HG02938 (cell line): Measurements from ENCODE around the gene GRK5.

ENCODE experiments used
- ATAC-seq: cut with Tn5 transposase; IDR thresholded peaks from one replicate; pipeline ENCODE4 v1.9.1; 2021; ENCODE audit warnings: mild to moderate bottlenecking, moderate library complexity; ENCODE audit not compliant: unreplicated experiment

GRK5 gene

GRCh38 chr10:119197921-119198320 lies 9.4 kb upstream of the GRK5 start:
- ATAC-seq, result no peak

DNA sequence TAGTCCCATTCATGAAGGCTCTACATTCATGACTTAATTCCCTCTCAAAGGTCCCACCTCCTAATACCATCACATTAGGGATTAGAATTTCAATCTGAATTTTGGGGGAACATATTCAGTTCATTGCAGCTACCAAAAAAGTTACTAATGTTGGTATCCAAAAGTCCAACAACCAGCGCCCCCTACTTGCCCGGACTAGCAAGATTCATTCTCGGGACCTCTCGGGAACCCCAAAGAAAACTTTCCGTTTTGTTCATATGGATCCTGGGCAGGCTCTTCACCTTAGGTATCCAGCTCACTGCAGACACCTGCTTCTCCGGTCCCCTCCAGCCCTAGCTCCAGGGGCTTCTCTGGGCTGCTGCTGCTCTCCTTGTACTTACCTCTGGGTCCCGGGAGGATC lies 8.9 kb upstream of the GRK5 start:
- ATAC-seq, result no peak

DNA sequence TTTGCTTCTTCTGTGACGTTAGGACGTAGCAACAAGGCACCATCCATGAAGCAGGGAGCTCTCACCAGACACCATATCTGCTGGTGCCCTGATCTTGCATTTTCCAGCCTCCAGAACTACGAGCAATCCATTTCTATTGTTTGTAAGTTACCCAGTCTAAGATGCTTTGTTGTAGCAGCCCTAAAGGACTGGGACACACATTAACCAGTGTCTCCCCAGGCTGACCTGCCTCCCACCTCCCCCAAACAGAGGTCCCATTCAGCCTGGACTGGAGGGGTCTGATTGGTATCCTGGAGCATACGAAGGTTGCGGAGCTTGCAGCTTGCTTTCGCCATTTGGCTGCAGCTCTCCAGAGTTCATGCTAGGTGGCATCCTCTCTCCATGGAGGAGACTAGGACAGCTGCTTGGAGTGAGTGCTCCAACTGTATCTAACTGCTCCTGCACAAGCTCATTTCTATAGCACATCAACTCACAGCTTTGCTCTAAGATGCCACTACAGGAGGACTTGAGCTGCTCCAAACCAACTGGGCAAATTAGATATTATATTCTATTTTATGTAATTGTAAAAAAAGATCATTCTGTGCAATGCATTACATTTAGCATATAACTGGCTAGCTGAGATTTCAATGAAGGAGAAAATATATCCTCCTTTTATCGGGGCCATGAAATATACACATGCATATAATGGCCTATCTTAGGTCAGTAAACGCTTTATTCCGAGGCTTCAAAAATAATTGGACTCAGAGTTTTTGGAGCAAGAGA lies 8.0 kb upstream of the GRK5 start:
- ATAC-seq, result peak; percentile 68

- ATAC-seq, result no peak
These were observed 6.1 kb upstream of the GRK5 start for GRCh38 chr10:119201233-119201632.

DNA sequence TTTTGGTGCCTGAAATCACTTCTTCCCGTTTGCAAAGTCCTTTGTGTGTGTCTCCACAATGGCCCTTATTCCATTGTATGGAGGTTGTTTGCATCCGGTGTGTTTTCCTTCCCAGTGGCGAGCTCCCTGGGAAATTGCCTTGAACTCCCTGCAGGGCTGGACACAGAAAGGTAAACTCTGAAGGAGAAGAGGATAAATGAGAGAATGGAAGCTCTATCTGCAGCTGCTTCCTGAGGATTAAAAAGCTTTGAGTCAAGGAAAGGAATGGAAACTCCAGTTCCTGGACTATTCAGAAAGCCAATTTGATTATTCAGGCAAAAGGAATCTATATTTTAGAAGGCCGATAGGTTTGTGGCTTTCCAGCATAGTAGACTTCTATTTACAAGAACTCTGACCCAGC lies 4.4 kb upstream of the GRK5 start:
- no peak for ATAC-seq

DNA sequence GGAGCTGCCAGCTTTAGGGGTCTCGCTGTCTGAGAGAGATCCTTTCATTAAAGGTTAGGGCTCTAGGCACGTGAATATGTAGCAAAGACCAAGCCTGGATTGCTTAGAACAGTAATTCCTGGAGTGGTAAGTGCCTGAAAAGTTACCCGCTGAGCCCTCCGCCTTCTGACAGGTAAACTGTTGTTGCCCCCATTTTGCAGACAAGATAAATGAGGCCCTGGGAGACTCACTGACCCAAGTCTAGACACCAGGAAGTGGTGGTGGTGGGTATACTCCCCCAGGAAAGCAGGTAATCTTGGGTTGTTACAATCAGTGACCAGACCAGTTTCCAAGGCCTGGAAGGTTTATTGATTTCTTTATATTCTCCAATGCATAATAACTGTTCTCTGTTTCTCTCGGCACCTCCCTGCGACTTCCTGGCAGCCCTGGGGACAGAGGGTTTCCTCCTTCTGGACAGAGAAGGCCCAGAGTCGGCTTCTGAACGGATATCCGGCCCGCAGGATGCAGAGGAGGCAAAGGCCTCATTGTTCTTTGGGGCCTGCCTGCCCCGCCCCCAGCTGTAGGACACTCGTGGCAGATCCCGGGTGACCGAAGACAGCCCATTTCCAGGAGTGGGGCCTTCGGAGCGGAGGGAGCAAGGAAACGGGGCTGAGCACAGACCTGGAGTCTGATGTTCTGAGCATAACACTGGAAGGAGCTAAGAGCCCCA lies 1.3 kb upstream of the GRK5 start:
- ATAC-seq, result peak; percentile 27

GRCh38 chr10:119206603-119207365 lies 587 bp upstream of the GRK5 start:
- peak; percentile 53 for ATAC-seq

DNA sequence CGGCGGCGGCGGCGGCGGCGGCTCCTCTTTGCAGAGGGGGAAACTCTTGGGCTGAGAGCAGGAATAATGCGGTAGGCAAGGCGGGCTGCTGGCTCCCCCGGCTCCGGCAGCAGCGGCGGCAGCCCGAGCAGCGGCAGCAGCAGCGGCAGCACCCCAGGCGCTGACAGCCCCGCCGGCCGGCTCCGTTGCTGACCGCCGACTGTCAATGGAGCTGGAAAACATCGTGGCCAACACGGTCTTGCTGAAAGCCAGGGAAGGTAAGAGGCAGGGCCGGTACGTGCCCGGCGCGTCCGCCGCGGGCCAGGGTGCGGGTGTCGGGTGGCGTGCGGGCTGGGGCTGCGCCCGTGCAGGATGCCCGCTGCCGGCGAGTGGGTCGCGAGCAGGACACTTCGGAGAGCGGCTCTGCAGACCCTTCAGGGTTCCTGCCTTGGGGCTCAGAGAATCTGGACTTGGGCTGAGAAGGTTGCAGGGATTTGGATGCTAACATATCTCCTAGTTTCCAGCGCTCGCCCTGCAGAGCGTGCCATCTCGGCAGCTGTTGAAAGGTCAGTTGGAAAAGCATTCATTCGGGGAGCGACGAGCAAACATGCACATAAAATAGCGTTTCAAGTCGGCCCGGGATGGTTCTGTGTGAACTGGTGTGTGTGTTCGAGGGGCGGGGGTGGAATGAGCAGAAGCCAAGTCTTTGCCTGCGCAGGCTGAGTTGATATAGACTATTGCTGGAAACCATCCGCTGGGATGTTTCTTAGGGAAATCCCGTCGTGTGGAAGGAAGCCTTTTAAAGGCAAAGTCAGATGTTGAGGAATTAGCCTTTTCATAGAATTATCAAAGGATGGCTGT lies 562 bp downstream of the GRK5 start:
- peak; percentile 1 for ATAC-seq

GRCh38 chr10:119208553-119208940 lies 1.2 kb downstream of the GRK5 start:
- no peak for ATAC-seq

DNA sequence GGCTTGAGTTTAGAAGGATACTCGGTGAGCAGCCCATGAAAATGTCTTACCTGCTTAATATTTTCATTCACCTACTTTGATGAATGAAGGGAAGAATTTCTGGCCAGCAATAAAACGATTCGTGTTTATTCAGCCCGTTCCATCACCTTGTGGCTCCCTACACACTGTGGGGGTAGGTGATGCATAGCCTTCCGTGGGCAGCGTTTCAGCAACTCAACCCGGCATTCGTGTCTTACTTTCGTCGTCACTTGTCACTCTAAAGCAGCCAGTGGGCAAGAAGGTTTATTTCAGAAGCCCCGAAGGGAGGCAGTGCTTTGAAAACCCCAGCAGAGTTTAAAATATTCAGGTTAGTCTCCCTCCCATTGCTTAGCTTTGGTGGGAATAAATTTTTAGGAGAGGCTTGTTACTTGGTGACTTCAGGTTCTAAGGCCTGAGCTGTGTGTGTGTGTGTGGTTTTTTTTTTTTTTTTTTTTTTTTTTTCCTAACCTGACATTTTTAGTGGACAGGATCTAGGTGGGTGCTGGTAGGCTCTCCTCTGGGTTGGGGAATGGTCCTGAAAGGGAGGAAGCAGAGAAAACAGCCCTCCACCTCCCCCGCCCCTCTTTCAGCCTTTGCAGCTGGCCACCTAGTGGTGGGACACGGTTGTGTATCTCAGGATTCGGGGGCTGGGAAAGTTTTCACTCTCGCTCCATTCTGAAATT lies 1.8 kb downstream of the GRK5 start:
- ATAC-seq, result no peak

- ATAC-seq, result no peak
These were observed 2.5 kb downstream of the GRK5 start for GRCh38 chr10:119209736-119210355.

DNA sequence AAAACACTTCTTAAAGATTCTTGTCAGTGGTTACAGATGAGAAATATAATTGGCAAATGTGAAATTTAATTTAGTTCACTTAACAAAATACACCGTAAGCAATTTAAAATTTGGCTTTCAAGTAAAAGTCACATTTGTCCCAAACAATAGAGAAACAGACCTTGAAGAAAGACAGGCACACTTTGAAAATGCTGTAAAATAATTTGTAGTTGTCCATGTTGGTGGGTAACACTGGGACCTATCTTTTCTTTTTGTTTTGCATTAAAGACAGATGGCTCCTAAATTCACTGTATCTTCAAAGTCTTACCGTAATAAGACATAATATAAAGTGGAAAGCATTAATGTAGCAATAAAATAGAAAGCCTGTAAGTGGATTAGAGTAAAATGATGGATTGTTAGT lies 3.3 kb downstream of the GRK5 start:
- ATAC-seq, result no peak

DNA sequence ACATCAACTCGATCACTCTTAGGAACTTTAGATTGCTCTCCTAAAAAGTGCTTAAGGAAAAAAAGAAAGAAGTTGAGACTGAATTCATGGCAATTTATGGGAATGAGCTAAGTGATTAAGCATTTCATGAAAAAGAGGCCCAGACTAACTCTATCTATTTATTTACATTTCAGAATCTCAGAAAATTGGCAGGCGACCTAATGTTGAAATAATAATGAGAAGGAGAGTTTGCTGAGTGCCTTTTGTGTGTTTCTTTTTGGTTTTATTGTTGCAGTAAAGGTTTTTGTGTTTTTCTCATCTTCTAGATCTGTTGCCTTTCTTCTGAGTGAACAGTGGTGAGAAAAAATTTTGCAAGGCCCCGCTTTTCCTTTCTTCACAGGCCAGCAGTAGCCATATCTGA lies 3.8 kb downstream of the GRK5 start:
- ATAC-seq, result no peak

- no peak for ATAC-seq
These were observed 4.5 kb downstream of the GRK5 start for GRCh38 chr10:119211625-119212441.

DNA sequence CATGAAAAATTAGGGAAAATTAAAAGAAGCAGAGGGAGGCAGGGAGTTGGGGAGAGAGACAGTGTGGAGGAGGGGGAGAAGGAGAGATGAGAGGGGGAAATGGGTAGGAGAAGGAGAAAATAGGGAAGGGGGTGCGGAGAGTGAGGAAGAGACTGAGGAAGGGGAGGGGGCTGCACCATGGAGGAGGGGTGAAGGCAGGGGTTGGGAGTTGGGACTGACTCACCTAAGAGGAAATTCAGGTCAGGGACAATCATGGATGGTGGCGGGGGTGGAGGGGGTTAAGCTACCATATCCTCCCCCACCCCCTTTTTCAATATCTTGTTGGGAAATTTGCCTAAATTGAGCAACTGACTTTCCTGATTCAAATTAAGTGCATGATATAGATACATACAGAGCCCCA lies 8.0 kb downstream of the GRK5 start:
- no peak for ATAC-seq

GRCh38 chr10:119216127-119216526 lies 8.8 kb downstream of the GRK5 start:
- ATAC-seq, result no peak

- ATAC-seq, result no peak
These were observed 10.0 kb downstream of the GRK5 start for GRCh38 chr10:119217401-119217800.

DNA sequence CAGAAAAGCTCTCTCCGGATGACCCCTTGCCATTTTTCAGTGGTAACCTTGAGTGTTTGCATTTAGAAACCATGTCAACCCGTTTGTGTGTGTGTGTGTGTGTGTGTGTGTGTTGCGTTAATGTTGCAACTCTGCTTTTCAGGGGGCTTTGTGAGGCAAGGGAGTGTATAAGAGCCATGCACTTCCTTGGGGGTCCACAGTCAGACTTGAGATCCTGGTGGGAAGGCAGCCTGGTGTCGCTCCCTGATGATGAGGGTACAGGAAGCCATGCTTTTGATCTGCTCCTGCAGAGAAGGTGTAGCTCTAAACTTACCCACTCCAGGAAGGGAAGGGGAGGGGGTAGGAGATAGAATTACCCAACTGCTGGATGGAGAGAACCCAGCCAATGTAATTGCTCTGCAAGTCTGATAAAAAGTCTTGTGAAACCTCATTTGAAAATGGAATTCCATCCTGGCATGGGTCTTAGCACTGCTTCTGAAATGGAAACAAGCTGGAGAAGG lies 10.7 kb downstream of the GRK5 start:
- ATAC-seq, result no peak

DNA sequence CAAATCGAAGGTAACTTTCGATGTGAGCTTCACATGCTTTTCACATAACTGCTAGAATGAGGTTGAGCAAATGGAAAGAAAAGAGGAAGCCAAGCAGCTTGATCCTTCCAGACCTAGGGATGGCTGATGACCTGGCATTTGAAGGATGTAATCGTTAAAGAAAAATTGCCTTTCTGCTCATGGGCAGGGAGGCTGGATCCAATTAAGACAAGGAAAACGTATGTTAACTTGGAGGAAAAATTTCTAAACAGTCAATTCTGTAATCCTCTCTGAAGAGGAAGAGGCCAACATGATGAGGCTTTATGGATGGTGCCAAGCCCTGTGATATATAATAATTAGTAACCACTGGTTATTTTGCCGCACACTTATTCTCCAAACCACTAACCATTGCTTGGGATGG lies 12.5 kb downstream of the GRK5 start:
- no peak for ATAC-seq
